ENCODE results near the gene RGS3.

The RGS3 gene

DNA sequence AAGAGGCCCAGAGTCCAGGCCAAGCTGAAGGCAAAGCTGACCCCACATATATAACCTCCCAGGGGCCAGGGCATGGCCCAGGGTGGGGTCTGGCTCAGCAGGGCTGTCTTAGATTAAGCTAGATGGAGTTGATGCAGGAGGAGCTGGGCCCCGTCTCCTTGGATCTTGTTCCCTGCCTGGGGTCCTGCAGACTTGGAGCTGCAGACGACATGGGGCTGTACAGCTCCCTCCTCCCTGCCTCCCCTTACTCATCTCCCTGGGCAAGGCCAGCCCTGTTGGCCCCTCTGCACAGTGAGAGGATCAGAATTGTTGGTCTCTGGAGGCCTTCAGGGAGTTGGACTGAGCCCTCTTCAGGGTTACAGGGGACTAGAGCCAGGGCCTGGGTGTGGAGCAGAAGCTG lies 134.9 kb downstream of the RGS3 start:
- TF ChIP-seq ZNF565 (CRISPR knock-in tag; conservative IDR thresholded peaks at IDR 0.05; ENCODE audit: low read depth) (no peak), CSDC2 (CRISPR knock-in tag; IDR thresholded peaks at IDR 0.05) (no peak), ZFP30 (CRISPR knock-in tag; IDR thresholded peaks at IDR 0.05) (no peak), CREB5 (CRISPR knock-in tag; IDR thresholded peaks at IDR 0.05; ENCODE audit: low read depth) (no peak)
- TF ChIP-seq, protein P1, sequence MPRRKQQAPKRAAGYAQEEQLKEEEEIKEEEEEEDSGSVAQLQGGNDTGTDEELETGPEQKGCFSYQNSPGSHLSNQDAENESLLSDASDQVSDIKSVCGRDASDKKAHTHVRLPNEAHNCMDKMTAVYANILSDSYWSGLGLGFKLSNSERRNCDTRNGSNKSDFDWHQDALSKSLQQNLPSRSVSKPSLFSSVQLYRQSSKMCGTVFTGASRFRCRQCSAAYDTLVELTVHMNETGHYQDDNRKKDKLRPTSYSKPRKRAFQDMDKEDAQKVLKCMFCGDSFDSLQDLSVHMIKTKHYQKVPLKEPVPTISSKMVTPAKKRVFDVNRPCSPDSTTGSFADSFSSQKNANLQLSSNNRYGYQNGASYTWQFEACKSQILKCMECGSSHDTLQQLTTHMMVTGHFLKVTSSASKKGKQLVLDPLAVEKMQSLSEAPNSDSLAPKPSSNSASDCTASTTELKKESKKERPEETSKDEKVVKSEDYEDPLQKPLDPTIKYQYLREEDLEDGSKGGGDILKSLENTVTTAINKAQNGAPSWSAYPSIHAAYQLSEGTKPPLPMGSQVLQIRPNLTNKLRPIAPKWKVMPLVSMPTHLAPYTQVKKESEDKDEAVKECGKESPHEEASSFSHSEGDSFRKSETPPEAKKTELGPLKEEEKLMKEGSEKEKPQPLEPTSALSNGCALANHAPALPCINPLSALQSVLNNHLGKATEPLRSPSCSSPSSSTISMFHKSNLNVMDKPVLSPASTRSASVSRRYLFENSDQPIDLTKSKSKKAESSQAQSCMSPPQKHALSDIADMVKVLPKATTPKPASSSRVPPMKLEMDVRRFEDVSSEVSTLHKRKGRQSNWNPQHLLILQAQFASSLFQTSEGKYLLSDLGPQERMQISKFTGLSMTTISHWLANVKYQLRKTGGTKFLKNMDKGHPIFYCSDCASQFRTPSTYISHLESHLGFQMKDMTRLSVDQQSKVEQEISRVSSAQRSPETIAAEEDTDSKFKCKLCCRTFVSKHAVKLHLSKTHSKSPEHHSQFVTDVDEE (CRISPR knock-in tag; IDR thresholded peaks at IDR 0.05): no peak
- ATAC-seq: no peak

- no peak for TF ChIP-seq ZNF8 (CRISPR knock-in tag; IDR thresholded peaks at IDR 0.05)
- TF ChIP-seq TOX (CRISPR knock-in tag; IDR thresholded peaks at IDR 0.05; ENCODE audit: borderline replicate concordance): no peak
- no peak for TF ChIP-seq ESRRG (CRISPR knock-in tag; IDR thresholded peaks at IDR 0.05)
- TF ChIP-seq, protein P2, sequence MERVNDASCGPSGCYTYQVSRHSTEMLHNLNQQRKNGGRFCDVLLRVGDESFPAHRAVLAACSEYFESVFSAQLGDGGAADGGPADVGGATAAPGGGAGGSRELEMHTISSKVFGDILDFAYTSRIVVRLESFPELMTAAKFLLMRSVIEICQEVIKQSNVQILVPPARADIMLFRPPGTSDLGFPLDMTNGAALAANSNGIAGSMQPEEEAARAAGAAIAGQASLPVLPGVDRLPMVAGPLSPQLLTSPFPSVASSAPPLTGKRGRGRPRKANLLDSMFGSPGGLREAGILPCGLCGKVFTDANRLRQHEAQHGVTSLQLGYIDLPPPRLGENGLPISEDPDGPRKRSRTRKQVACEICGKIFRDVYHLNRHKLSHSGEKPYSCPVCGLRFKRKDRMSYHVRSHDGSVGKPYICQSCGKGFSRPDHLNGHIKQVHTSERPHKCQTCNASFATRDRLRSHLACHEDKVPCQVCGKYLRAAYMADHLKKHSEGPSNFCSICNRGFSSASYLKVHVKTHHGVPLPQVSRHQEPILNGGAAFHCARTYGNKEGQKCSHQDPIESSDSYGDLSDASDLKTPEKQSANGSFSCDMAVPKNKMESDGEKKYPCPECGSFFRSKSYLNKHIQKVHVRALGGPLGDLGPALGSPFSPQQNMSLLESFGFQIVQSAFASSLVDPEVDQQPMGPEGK (CRISPR knock-in tag; IDR thresholded peaks at IDR 0.05; ENCODE audit: borderline replicate concordance): no peak
- TF ChIP-seq RARB (CRISPR knock-in tag; IDR thresholded peaks at IDR 0.05): no peak
- TF ChIP-seq ZNF70 (CRISPR knock-in tag; IDR thresholded peaks at IDR 0.05): no peak
- TF ChIP-seq TCF4 (CRISPR knock-in tag; IDR thresholded peaks at IDR 0.05; ENCODE audit: borderline replicate concordance): no peak
- TF ChIP-seq CSRNP3 (CRISPR knock-in tag; IDR thresholded peaks at IDR 0.05): no peak
- ATAC-seq: no peak
Measured at GRCh38 chr9:113598883-113599282, 135.4 kb downstream of the RGS3 start.

GRCh38 chr9:113599646-113600022 lies 136.1 kb downstream of the RGS3 start:
- peak; percentile 45 for ATAC-seq
- no peak for TF ChIP-seq ESRRG (CRISPR knock-in tag; IDR thresholded peaks at IDR 0.05)
- TF ChIP-seq ZFP30 (CRISPR knock-in tag; IDR thresholded peaks at IDR 0.05): no peak
- TF ChIP-seq SNAI2 (CRISPR knock-in tag; IDR thresholded peaks at IDR 0.05): no peak
- no peak for TF ChIP-seq ISL1 (CRISPR knock-in tag; IDR thresholded peaks at IDR 0.05)
- no peak for TF ChIP-seq POU6F1 (CRISPR knock-in tag; IDR thresholded peaks at IDR 0.05; ENCODE audit: borderline replicate concordance, low read depth)
- no peak for TF ChIP-seq BACH2 (CRISPR knock-in tag; IDR thresholded peaks at IDR 0.05; ENCODE audit: borderline replicate concordance)
- no peak for TF ChIP-seq OSR1 (CRISPR knock-in tag; IDR thresholded peaks at IDR 0.05)
- TF ChIP-seq RARB (CRISPR knock-in tag; IDR thresholded peaks at IDR 0.05): no peak
- TF ChIP-seq ZFP3 (CRISPR knock-in tag; IDR thresholded peaks at IDR 0.05): no peak
- no peak for TF ChIP-seq ZNF8 (CRISPR knock-in tag; IDR thresholded peaks at IDR 0.05)

GRCh38 chr9:113600023-113600823 lies 136.7 kb downstream of the RGS3 start:
- TF ChIP-seq ZNF8 (CRISPR knock-in tag; IDR thresholded peaks at IDR 0.05) (no peak), TOX (CRISPR knock-in tag; IDR thresholded peaks at IDR 0.05; ENCODE audit: borderline replicate concordance) (no peak), OSR1 (CRISPR knock-in tag; IDR thresholded peaks at IDR 0.05) (no peak), BACH2 (CRISPR knock-in tag; IDR thresholded peaks at IDR 0.05; ENCODE audit: borderline replicate concordance) (no peak), GLIS3 (CRISPR knock-in tag; IDR thresholded peaks at IDR 0.05) (no peak), ZFP3 (CRISPR knock-in tag; IDR thresholded peaks at IDR 0.05) (no peak), PPARA (CRISPR knock-in tag; IDR thresholded peaks at IDR 0.05; ENCODE audit: borderline replicate concordance) (no peak)
- TF ChIP-seq, protein P2 (CRISPR knock-in tag; IDR thresholded peaks at IDR 0.05; ENCODE audit: borderline replicate concordance): no peak
- TF ChIP-seq, protein P1 (CRISPR knock-in tag; IDR thresholded peaks at IDR 0.05): no peak
- peak; percentile 6; the same call in 2 of the 3 replicates for ATAC-seq
